ENCODE results near the gene TNFRSF6B. TPM values are rescaled to one million over a fixed set of nuclear protein-coding genes. Genes with fewer than 3 reads are reported as not detected.

Gene TNFRSF6B
- total RNA-seq, 5 donors from 2014 or later (not counting 1 experiment from before 2014, with no cell fraction given) = 0.37 to 1.5 (median 0.91) TPM; not detected in 1

- Mint-ChIP-seq H3K36me3 (no peaks in the 10 kb centered on the region), H3K9me3 (no peaks in the 10 kb centered on the region), H3K27me3 (no peaks in the 10 kb centered on the region), H3K4me1 (peaks cover 0 to 35% (median 12%) of the 10 kb centered on the region in 3 donors), H3K4me3 (no peak overlapping the region), H3K27ac (no peak overlapping the region)
- H3K4me3 ChIP-seq (ENCODE audit: control insufficient read depth in 1 of 2, extremely low read depth in 1 of 2, low read length in 1 of 2) = no peak overlapping the region
- no peaks in the 10 kb centered on the region for H3K27me3 ChIP-seq (replicated peaks in 1 of 2; ENCODE audit: control insufficient read depth in 2 of 2, extremely low read depth in 1 of 2, insufficient read depth in 2 of 2, low read length in 1 of 2)
- 30% methylated on average over 12 of the region's 19 CpGs for whole genome bisulfite sequencing (ENCODE audit: insufficient coverage)
- CTCF ChIA-PET = no interaction called here
- peaks cover 7 to 19% of the 10 kb centered on the region in 2 donors for H3K36me3 ChIP-seq (ENCODE audit: control insufficient read depth in 2 of 2, extremely low read depth in 1 of 2, insufficient read depth in 1 of 2, low read length in 1 of 2)
- no peaks in the 10 kb centered on the region for H3K9me3 ChIP-seq
- ATAC-seq (replicated peaks in 1 of 4) (no peak), DNase-seq (no peak)
- POLR2A ChIA-PET = no interaction called here
- H3K4me1 ChIP-seq (ENCODE audit: control insufficient read depth in 1 of 2, extremely low read depth in 1 of 2, insufficient read depth in 2 of 2, low read length in 2 of 2) = peaks cover 2 to 79% of the 10 kb centered on the region in 2 experiments
- H3K27ac ChIP-seq (ENCODE audit: low read length) = no peak overlapping the region
These were observed 2.5 kb downstream of the TNFRSF6B start for GRCh38 chr20:63698739-63699465.

DNA sequence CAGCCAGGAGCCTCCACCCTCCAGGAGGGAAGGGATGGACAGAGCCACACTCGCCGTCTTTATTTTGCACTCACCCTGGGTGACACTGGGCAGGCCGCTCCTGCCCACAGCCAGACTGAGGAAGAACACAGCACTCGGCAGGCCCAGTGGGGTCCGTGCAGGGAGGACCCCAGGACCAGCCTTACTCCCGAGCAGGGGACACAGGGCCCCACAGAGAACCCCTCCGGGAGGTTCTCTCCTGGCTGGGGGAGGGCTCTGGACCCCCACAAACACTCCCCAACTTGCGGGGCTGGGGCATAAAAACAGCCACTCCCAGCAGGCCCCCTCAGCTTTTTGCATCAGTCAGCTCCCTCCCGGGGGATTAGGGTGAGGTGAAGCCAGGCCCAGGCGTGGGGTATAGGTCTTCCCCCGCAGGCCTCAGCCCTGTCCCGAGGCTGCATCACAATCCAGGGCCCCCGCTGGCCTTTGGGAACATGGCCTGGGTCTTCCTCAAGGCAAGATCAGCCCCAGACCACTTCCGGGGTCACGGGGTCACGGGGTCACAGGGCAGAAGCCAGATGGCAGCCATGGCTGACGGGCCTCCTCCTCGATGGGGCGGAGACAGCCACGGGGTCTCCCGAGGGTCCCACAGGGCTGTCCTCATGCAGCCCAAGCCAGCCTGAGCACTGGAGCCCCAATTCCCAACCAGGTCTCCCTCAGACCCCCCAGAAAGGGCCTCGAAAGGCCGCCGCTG is 3.2 kb downstream of the TNFRSF6B start:
- Mint-ChIP-seq H3K27me3 (no peaks in the 10 kb centered on the region), H3K4me1 (peaks cover 0 to 36% (median 12%) of the 10 kb centered on the region in 3 donors), H3K9me3 (no peaks in the 10 kb centered on the region), H3K36me3 (no peaks in the 10 kb centered on the region), H3K4me3 (no peak overlapping the region), H3K27ac (no peak overlapping the region)
- Histone ChIP-seq H3K9me3 (no peaks in the 10 kb centered on the region), H3K4me1 (ENCODE audit: control insufficient read depth in 1 of 2, extremely low read depth in 1 of 2, insufficient read depth in 2 of 2, low read length in 2 of 2) (peaks cover 2 to 72% of the 10 kb centered on the region in 2 experiments), H3K4me3 (ENCODE audit: control insufficient read depth in 1 of 2, extremely low read depth in 1 of 2, low read length in 1 of 2) (no peak overlapping the region), H3K27me3 (replicated peaks in 1 of 2; ENCODE audit: control insufficient read depth in 2 of 2, extremely low read depth in 1 of 2, insufficient read depth in 2 of 2, low read length in 1 of 2) (no peaks in the 10 kb centered on the region), H3K27ac (ENCODE audit: low read length) (no peak overlapping the region), H3K36me3 (ENCODE audit: control insufficient read depth in 2 of 2, extremely low read depth in 1 of 2, insufficient read depth in 1 of 2, low read length in 1 of 2) (peaks cover 14 to 22% of the 10 kb centered on the region in 2 donors)
- WGBS (ENCODE audit: insufficient coverage) = 92% methylated on average over 17 of the region's 24 CpGs
- ChIA-PET POLR2A (no interaction called here), CTCF (no interaction called here)
- DNase-seq (no peak), ATAC-seq (replicated peaks in 1 of 4) (no peak)

GRCh38 chr20:63700199-63701050 is 4.0 kb downstream of the TNFRSF6B start:
- no peak for DNase-seq

GRCh38 chr20:63701051-63701328 is 4.5 kb downstream of the TNFRSF6B start:
- CTCF ChIA-PET = no interaction called here

More at GRCh38 chr20:63700199-63701050, 4.0 kb downstream of the TNFRSF6B start:
- WGBS (ENCODE audit: insufficient coverage) = 95% methylated on average over 32 of the region's 43 CpGs
- no peak overlapping the region for H3K27ac ChIP-seq (ENCODE audit: low read length)
- Mint-ChIP-seq H3K27ac (no peak overlapping the region), H3K27me3 (no peaks in the 10 kb centered on the region), H3K4me3 (no peak overlapping the region), H3K9me3 (no peaks in the 10 kb centered on the region), H3K4me1 (peaks cover 0 to 39% (median 13%) of the 10 kb centered on the region in 3 donors), H3K36me3 (peaks cover 5% of the 10 kb centered on the region)
- CTCF ChIA-PET = no interaction called here
- peaks cover 20 to 23% of the 10 kb centered on the region in 2 donors for H3K36me3 ChIP-seq (ENCODE audit: control insufficient read depth in 2 of 2, extremely low read depth in 1 of 2, insufficient read depth in 1 of 2, low read length in 1 of 2)
- no peak for ATAC-seq (replicated peaks in 1 of 4)
- POLR2A ChIA-PET = no interaction called here
- H3K9me3 ChIP-seq = no peaks in the 10 kb centered on the region
- H3K4me3 ChIP-seq (ENCODE audit: control insufficient read depth in 1 of 2, extremely low read depth in 1 of 2, low read length in 1 of 2) = no peak overlapping the region
- H3K27me3 ChIP-seq (replicated peaks in 1 of 2; ENCODE audit: control insufficient read depth in 2 of 2, extremely low read depth in 1 of 2, insufficient read depth in 2 of 2, low read length in 1 of 2) = no peaks in the 10 kb centered on the region
- peaks cover 2 to 68% of the 10 kb centered on the region in 2 experiments for H3K4me1 ChIP-seq (ENCODE audit: control insufficient read depth in 1 of 2, extremely low read depth in 1 of 2, insufficient read depth in 2 of 2, low read length in 2 of 2)

GRCh38 chr20:63701329-63702035 is 5.0 kb downstream of the TNFRSF6B start:
- H3K27me3 ChIP-seq (replicated peaks in 1 of 2; ENCODE audit: control insufficient read depth in 2 of 2, extremely low read depth in 1 of 2, insufficient read depth in 2 of 2, low read length in 1 of 2) = no peaks in the 10 kb centered on the region
- ChIA-PET POLR2A (no interaction called here), CTCF (no interaction called here)
- peak in 1 of 35 experiments; percentile 0 for DNase-seq
- peaks cover 1 to 68% of the 10 kb centered on the region in 2 experiments for H3K4me1 ChIP-seq (ENCODE audit: control insufficient read depth in 1 of 2, extremely low read depth in 1 of 2, insufficient read depth in 2 of 2, low read length in 2 of 2)
- Mint-ChIP-seq H3K36me3 (peaks cover 5% of the 10 kb centered on the region), H3K9me3 (no peaks in the 10 kb centered on the region), H3K27me3 (no peaks in the 10 kb centered on the region), H3K4me1 (peaks cover 3 to 37% (median 11%) of the 10 kb centered on the region in 3 donors), H3K4me3 (no peak overlapping the region), H3K27ac (peak overlapping the region in 1 of 2 donors; percentile 36)
- no peak overlapping the region for H3K4me3 ChIP-seq (ENCODE audit: control insufficient read depth in 1 of 2, extremely low read depth in 1 of 2, low read length in 1 of 2)
- peaks cover 20 to 30% of the 10 kb centered on the region in 2 donors for H3K36me3 ChIP-seq (ENCODE audit: control insufficient read depth in 2 of 2, extremely low read depth in 1 of 2, insufficient read depth in 1 of 2, low read length in 1 of 2)
- ATAC-seq (replicated peaks in 1 of 4) = no peak
- 51% methylated on average over 9 of the region's 14 CpGs for WGBS (ENCODE audit: insufficient coverage)
- no peaks in the 10 kb centered on the region for H3K9me3 ChIP-seq
- H3K27ac ChIP-seq (ENCODE audit: low read length) = no peak overlapping the region

More at GRCh38 chr20:63701051-63701328, 4.5 kb downstream of the TNFRSF6B start:
- Mint-ChIP-seq H3K4me3 (no peak overlapping the region), H3K27me3 (no peaks in the 10 kb centered on the region), H3K36me3 (peaks cover 5% of the 10 kb centered on the region), H3K9me3 (no peaks in the 10 kb centered on the region), H3K27ac (peak overlapping the region in 1 of 2 donors; percentile 36), H3K4me1 (peaks cover 0 to 37% (median 12%) of the 10 kb centered on the region in 3 donors)
- Histone ChIP-seq H3K27ac (ENCODE audit: low read length) (no peak overlapping the region), H3K9me3 (no peaks in the 10 kb centered on the region), H3K4me3 (ENCODE audit: control insufficient read depth in 1 of 2, extremely low read depth in 1 of 2, low read length in 1 of 2) (no peak overlapping the region), H3K4me1 (ENCODE audit: control insufficient read depth in 1 of 2, extremely low read depth in 1 of 2, insufficient read depth in 2 of 2, low read length in 2 of 2) (peaks cover 2 to 68% of the 10 kb centered on the region in 2 experiments), H3K36me3 (ENCODE audit: control insufficient read depth in 2 of 2, extremely low read depth in 1 of 2, insufficient read depth in 1 of 2, low read length in 1 of 2) (peaks cover 20 to 26% of the 10 kb centered on the region in 2 donors), H3K27me3 (replicated peaks in 1 of 2; ENCODE audit: control insufficient read depth in 2 of 2, extremely low read depth in 1 of 2, insufficient read depth in 2 of 2, low read length in 1 of 2) (no peaks in the 10 kb centered on the region)
- no peak for DNase-seq
- no peak for ATAC-seq (replicated peaks in 1 of 4)
- WGBS (ENCODE audit: insufficient coverage) = 60% methylated on average over 1 of the region's 5 CpGs
- POLR2A ChIA-PET = no interaction called here
